NCI-H2196 (cell line): ENCODE results near the gene TBC1D3E.
"Not testable (repeated sequence)": the region's sequence is repeated elsewhere in the genome, so short reads cannot be mapped to it uniquely, and the experiment has no call there.

ENCODE experiments used
- DNase-seq: peaks from one replicate; lab custom pipeline; 2025; ENCODE audit not compliant: unreplicated experiment; lab: John Stamatoyannopoulos, UW

TBC1D3E gene

DNA sequence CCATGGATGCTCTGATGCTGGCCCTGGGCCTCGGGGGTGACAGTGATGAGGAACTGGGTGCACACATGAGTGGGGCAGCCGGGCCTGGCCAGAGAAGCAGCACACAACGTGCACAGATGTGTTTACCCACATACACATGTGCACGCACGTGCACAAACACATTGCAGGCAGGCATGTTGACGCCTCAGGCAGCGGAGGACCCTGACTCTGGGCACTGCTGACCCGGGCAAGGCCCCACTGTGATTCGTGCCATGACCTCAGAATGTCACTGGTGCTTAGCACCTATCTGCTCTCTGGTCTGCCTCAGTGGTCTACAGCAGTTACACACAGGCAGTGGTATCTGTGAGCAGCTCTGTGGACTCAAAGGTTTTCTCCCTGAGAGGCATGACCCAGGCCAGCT lies at the start of gene TBC1D3E:
TBC1D3E (plus strand) TSS at position 301 of the 400 bp plus-strand sequence. CDS start 1,545 bp downstream, outside the sequence.
- DNase-seq = not testable (repeated sequence)

- not testable (repeated sequence) for DNase-seq
These were observed 40.4 kb upstream of the TBC1D3E start for GRCh38 chr17:38087344-38087743.

GRCh38 chr17:38088120-38088519 lies 39.6 kb upstream of the TBC1D3E start:
- not testable (repeated sequence) for DNase-seq

- DNase-seq = not testable (repeated sequence)
These were observed 33.6 kb upstream of the TBC1D3E start for GRCh38 chr17:38094059-38094694.

DNA sequence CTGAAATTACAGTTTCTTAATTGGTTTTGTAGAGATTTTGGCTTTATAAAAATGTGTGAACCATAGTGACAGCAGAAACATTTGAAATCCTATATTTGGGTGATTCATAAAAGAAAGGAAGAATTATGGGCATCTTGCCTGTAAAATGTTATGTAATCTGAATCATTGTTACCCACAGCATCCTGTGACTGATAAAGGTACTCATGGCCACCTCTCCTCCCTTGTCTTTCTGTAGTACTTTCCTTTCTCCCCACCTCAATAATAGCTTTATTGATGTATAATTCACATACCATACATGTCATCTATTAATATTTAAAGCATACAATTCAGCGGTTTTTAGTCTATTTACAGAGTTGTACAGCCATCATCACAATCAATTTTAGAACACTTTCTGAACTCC lies 28.5 kb upstream of the TBC1D3E start:
- DNase-seq = not testable (repeated sequence)

GRCh38 chr17:38119829-38120228 lies 7.9 kb upstream of the TBC1D3E start:
- not testable (repeated sequence) for DNase-seq

DNA sequence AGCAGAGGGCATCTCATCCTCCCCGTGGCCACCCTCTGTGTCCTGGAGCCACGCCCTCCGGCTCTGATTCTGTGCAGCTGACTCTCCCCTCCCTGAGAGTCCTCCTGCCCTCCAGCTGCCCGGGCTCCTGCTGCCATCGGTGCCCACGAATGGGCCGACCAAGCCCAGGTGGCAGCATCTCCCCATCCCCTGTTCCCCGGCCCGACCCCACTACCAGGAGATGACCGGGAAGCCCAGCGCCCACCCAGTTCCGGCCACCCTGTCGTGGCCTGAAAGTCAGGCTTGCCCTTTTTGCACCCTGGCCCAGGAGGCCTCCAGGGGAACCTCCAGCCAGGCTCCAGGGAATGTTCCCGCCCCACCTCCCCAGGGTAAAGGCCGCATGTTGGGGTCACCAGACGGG lies 7.1 kb downstream of the TBC1D3E start:
- DNase-seq = not testable (repeated sequence)
